Measurements from ENCODE around the gene SIRT2.

The SIRT2 gene

GRCh38 chr19:38900743-38901190 is 1.3 kb upstream of the SIRT2 start:
- Histone ChIP-seq H2AFZ (ENCODE audit: low read depth, low read length, severe bottlenecking) (no peak overlapping the region), H3K4me3 (ENCODE audit: insufficient read depth, low read length, poor library complexity, severe bottlenecking) (peak overlapping the region; percentile 97), H3K4me2 (ENCODE audit: low read depth, low read length, poor library complexity, severe bottlenecking) (peak overlapping the region; percentile 92), H4K20me1 (ENCODE audit: low read depth, low read length) (no peaks in the 10 kb centered on the region), H3K27me3 (ENCODE audit: low read length) (no peaks in the 10 kb centered on the region), H3K27ac (ENCODE audit: low read depth, low read length) (0 out of 2 replicates have a peak overlapping the region, but pooled peaks have one; percentile 31), H3K36me3 (ENCODE audit: low read length) (0 out of 2 replicates have a peak, but pooled peaks cover 2% of the 10 kb centered on the region), H3K9me2 (replicated peaks; ENCODE audit: insufficient read depth, low read length) (no peaks in the 10 kb centered on the region), H3K9me3 (ENCODE audit: insufficient read depth, low read length) (no peaks in the 10 kb centered on the region), H3F3A (ENCODE audit: insufficient read depth) (no peaks in the 10 kb centered on the region; the same call in 1 of the 2 replicates), H3K79me2 (ENCODE audit: insufficient read depth, low read length) (peaks cover 35% of the 10 kb centered on the region), H3K9ac (ENCODE audit: low read length) (peak overlapping the region; percentile 71)
- TF ChIP-seq CTCF (IDR thresholded peaks at IDR 0.05; ENCODE audit: insufficient read depth, low read length, poor library complexity, severe bottlenecking): no peak
- no peak for TF ChIP-seq EZH2phosphoT487 (conservative IDR thresholded peaks at IDR 0.05; ENCODE audit: low read length)

GRCh38 chr19:38900202-38900629 is 798 bp upstream of the SIRT2 start:
- Histone ChIP-seq H3K9ac (ENCODE audit: low read length) (peak overlapping the region; percentile 71), H3K9me2 (replicated peaks; ENCODE audit: insufficient read depth, low read length) (no peaks in the 10 kb centered on the region), H3K9me3 (ENCODE audit: insufficient read depth, low read length) (no peaks in the 10 kb centered on the region), H3K4me2 (ENCODE audit: low read depth, low read length, poor library complexity, severe bottlenecking) (peak overlapping the region; percentile 92), H2AFZ (ENCODE audit: low read depth, low read length, severe bottlenecking) (peak overlapping the region; percentile 65), H3K27ac (ENCODE audit: low read depth, low read length) (peak overlapping the region; percentile 31; the same call in 1 of the 2 replicates), H3K79me2 (ENCODE audit: insufficient read depth, low read length) (peaks cover 35% of the 10 kb centered on the region), H3K27me3 (ENCODE audit: low read length) (no peaks in the 10 kb centered on the region), H4K20me1 (ENCODE audit: low read depth, low read length) (no peaks in the 10 kb centered on the region), H3K4me3 (ENCODE audit: insufficient read depth, low read length, poor library complexity, severe bottlenecking) (peak overlapping the region; percentile 97), H3F3A (ENCODE audit: insufficient read depth) (no peaks in the 10 kb centered on the region; the same call in 1 of the 2 replicates), H3K36me3 (ENCODE audit: low read length) (no peaks in the 10 kb centered on the region)
- TF ChIP-seq EZH2phosphoT487 (conservative IDR thresholded peaks at IDR 0.05; ENCODE audit: low read length) (no peak), CTCF (IDR thresholded peaks at IDR 0.05; ENCODE audit: insufficient read depth, low read length, poor library complexity, severe bottlenecking) (no peak)

- no peaks in the 10 kb centered on the region for H3K9me2 ChIP-seq (replicated peaks; ENCODE audit: insufficient read depth, low read length)
- no peaks in the 10 kb centered on the region for H3K27me3 ChIP-seq (ENCODE audit: low read length)
- H3F3A ChIP-seq (ENCODE audit: insufficient read depth): no peaks in the 10 kb centered on the region; the same call in 1 of the 2 replicates
- TF ChIP-seq CTCF (IDR thresholded peaks at IDR 0.05; ENCODE audit: insufficient read depth, low read length, poor library complexity, severe bottlenecking) (no peak), EZH2phosphoT487 (conservative IDR thresholded peaks at IDR 0.05; ENCODE audit: low read length) (no peak)
- H4K20me1 ChIP-seq (ENCODE audit: low read depth, low read length): no peaks in the 10 kb centered on the region
- peaks cover 29% of the 10 kb centered on the region for H3K79me2 ChIP-seq (ENCODE audit: insufficient read depth, low read length)
- no peak overlapping the region for H3K27ac ChIP-seq (ENCODE audit: low read depth, low read length)
- peak overlapping the region; percentile 67 for H2AFZ ChIP-seq (ENCODE audit: low read depth, low read length, severe bottlenecking)
- H3K4me3 ChIP-seq (ENCODE audit: insufficient read depth, low read length, poor library complexity, severe bottlenecking): peak overlapping the region; percentile 91
- H3K4me2 ChIP-seq (ENCODE audit: low read depth, low read length, poor library complexity, severe bottlenecking): peak overlapping the region; percentile 80
- H3K9me3 ChIP-seq (ENCODE audit: insufficient read depth, low read length): no peaks in the 10 kb centered on the region
- H3K9ac ChIP-seq (ENCODE audit: low read length): peak overlapping the region; percentile 71
- no peaks in the 10 kb centered on the region for H3K36me3 ChIP-seq (ENCODE audit: low read length)
Measured at GRCh38 chr19:38898788-38899446, 501 bp downstream of the SIRT2 start.
